K562 (cell line): ENCODE data around the gene KCNC3. TPM values are rescaled to one million over a fixed set of nuclear protein-coding genes. Genes with fewer than 3 reads are reported as not detected.

Experiments used
- ARID1B ChIP-seq: fragments of 450-650 bp; IDR thresholded peaks from 2 replicates; pipeline ENCODE4 v1.6.1; 2016; ENCODE audit warnings: antibody characterized with exemption, mild to moderate bottlenecking, inconsistent platforms
- CBFA2T3 ChIP-seq: fragments of 450-650 bp; IDR thresholded peaks from 2 replicates; pipeline ENCODE4 v1.6.1; 2017
- CBX5 ChIP-seq: IDR thresholded peaks from 2 replicates; pipeline ENCODE4 v1.6.1; 2014; ENCODE audit warnings: low read depth, borderline replicate concordance
- GABPB2 ChIP-seq: fragments of 250-450 bp; sonication (Bioruptor Pico); conservative IDR thresholded peaks from 2 replicates; pipeline ENCODE4 v1.5.1; 2021; ENCODE audit warnings: mild to moderate bottlenecking
- LCOR ChIP-seq: sonication (generic); formaldehyde crosslinking; IDR thresholded peaks from 2 replicates; pipeline ENCODE4 v1.8.0; 2022; ENCODE audit warnings: mild to moderate bottlenecking, missing genetic modification reagents
- NFE2L1 ChIP-seq: fragments of 450-650 bp; IDR thresholded peaks from 2 replicates; pipeline ENCODE4 v1.6.1; 2016; ENCODE audit warnings: missing genetic modification characterization, low read depth, mild to moderate bottlenecking, missing compliant biosample characterization, moderate library complexity, borderline replicate concordance
- NONO ChIP-seq, 2 experiments: fragments of 200-400 bp in 1 of 2; fragments of 450-650 bp in 1 of 2; formaldehyde crosslinking in 1 of 2; IDR thresholded peaks; 2 replicates each; pipeline ENCODE4 v1.6.1; 2017; ENCODE audit warnings: low read depth in 2 of 2, mild to moderate bottlenecking in 2 of 2, moderate library complexity in 2 of 2, low read length in 1 of 2
- NRF1 ChIP-seq, 2 experiments: fragments of 450-650 bp; IDR thresholded peaks in 1 of 2; conservative IDR thresholded peaks in 1 of 2; 2 replicates each; pipeline ENCODE4 v1.6.1; 2014; ENCODE audit warnings: mild to moderate bottlenecking in 2 of 2
- RBBP5 ChIP-seq: fragments of 200-600 bp; sonication (generic); IDR thresholded peaks from 2 replicates; pipeline ENCODE4 v1.6.1; 2012; ENCODE audit warnings: borderline replicate concordance, mild to moderate bottlenecking, low read length, control low read depth, inconsistent platforms; ENCODE audit not compliant: insufficient read depth, poor library complexity, severe bottlenecking
- RBFOX2 ChIP-seq: fragments of 200-400 bp; formaldehyde crosslinking; IDR thresholded peaks from 2 replicates; pipeline ENCODE4 v1.6.1; 2017; ENCODE audit warnings: low read depth, mild to moderate bottlenecking, low read length, moderate library complexity
- SMARCC2 ChIP-seq: fragments of 450-650 bp; IDR thresholded peaks from 2 replicates; pipeline ENCODE4 v1.6.1; 2017; ENCODE audit warnings: antibody characterized with exemption, moderate library complexity, mild to moderate bottlenecking, low read depth
- SREBF2 ChIP-seq: sonication (generic); formaldehyde crosslinking; IDR thresholded peaks from 2 replicates; pipeline ENCODE4 v1.4.0; 2020; ENCODE audit warnings: mild to moderate bottlenecking, missing genetic modification reagents
- SRSF3 ChIP-seq: fragments of 200-400 bp; formaldehyde crosslinking; IDR thresholded peaks from 2 replicates; pipeline ENCODE4 v1.6.1; 2016; ENCODE audit warnings: mild to moderate bottlenecking, low read length, moderate library complexity; ENCODE audit not compliant: insufficient read depth
- STAG1 ChIP-seq: sonication (generic); formaldehyde crosslinking; IDR thresholded peaks from 2 replicates; pipeline ENCODE4 v1.5.0; 2020; ENCODE audit warnings: missing genetic modification reagents, borderline replicate concordance
- ZEB2 ChIP-seq: fragments of 450-650 bp; IDR thresholded peaks from 2 replicates; pipeline ENCODE4 v1.6.1; 2016
- ZNF778 ChIP-seq: fragments of 450-650 bp; formaldehyde crosslinking; IDR thresholded peaks from 2 replicates; pipeline ENCODE4 v1.4.0; 2020; ENCODE audit warnings: mild to moderate bottlenecking, moderate library complexity
- polyA plus RNA-seq, 8 experiments: library from polyadenylated mRNA; depleted of rRNA in 4 of 8; stranded (reverse) in 5 of 8; unstranded in 3 of 8; fragments of >200 nt; fragmentation: Nextera tagmentation in 2 of 8; fragmentation: Illumina TruSeq in 1 of 8; extraction: Ambion mirVana in 2 of 8; extraction: Trizol in 1 of 8; gene quantifications; 2 replicates each; pipeline versions ENCODE4 v1.2.1 to v1.2.3, GENCODE V29; 2011 to 2014; ENCODE audit warnings: inconsistent platforms in 1 of 8, missing spikeins in 1 of 8
- total RNA-seq, 7 experiments: library from RNA; depleted of rRNA in 6 of 7; stranded (reverse); fragments of >200 nt in 6 of 7; fragmentation: Illumina TruSeq in 2 of 7; extraction: Trizol in 2 of 7; gene quantifications; 2 replicates each; pipeline versions ENCODE4 v1.2.1 to v1.2.3, GENCODE V29; 2011 to 2021; ENCODE audit warnings: low replicate concordance in 1 of 7
- TF ChIP-seq, protein P1 (sequence below): fragments of 250-450 bp; sonication (Bioruptor Pico); IDR thresholded peaks from 2 replicates; pipeline ENCODE4 v1.8.0; 2021; ENCODE audit warnings: moderate library complexity, mild to moderate bottlenecking, inconsistent platforms
- TF ChIP-seq, protein P2 (sequence below): sonication (generic); formaldehyde crosslinking; IDR thresholded peaks from 2 replicates; pipeline ENCODE4 v1.8.1; 2023; ENCODE audit warnings: mild to moderate bottlenecking, missing genetic modification reagents
- TF ChIP-seq, protein P3 (sequence below): fragments of 450-650 bp; IDR thresholded peaks from 2 replicates; pipeline ENCODE4 v1.6.1; 2016; ENCODE audit warnings: mild to moderate bottlenecking
- TF ChIP-seq, protein P4 (sequence below): fragments of 200-800 bp; sonication (Bioruptor generic); IDR thresholded peaks from 2 replicates; pipeline ENCODE4 v1.6.1; 2017; ENCODE audit warnings: missing genetic modification characterization, missing compliant biosample characterization

Gene KCNC3
- total and polyA plus RNA-seq, 9 of the 15 experiments (the other 6 are each of a cell fraction or from before 2014, with no cell fraction given) = 0.03 to 26.2 (median 2.0) TPM

DNA sequence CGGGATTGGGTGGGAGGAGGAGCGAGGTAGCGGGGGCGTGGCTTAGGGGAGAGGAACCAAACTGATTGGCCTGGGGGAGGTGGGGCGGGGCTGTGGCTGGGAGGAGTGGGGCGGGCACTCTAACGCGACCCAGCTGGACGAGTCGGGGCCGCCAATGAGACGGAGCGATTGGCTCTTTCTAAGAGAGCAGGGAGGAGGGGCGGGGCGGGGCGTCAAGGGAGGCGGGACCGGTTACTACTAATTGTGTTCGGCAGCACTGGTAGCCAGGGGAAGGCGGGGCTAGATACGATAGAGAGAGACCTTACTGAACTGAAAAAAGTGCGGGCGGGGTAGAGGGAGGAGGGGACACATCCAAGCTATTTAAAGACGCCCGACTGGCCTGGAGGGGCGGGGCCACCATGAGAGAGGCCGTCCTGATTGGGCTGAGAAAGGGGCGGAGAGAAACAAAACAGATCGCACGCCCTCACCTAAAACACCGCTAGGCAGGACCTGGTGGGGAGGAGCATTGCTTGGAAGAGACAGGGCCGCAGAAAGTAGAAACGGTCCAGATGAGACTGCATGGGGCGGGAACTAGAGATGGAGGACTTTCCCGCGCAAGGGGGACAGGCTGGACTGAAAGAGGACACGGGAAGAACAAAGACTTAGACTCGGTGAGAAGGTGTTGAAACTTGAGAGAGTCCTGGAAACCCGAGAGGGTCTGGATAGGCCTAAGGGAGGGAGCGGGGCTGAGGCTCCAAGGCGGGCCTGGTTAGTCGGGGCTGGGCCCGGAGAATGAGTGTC, at the start of gene KCNC3 (continued):
- TF ChIP-seq, protein P1, sequence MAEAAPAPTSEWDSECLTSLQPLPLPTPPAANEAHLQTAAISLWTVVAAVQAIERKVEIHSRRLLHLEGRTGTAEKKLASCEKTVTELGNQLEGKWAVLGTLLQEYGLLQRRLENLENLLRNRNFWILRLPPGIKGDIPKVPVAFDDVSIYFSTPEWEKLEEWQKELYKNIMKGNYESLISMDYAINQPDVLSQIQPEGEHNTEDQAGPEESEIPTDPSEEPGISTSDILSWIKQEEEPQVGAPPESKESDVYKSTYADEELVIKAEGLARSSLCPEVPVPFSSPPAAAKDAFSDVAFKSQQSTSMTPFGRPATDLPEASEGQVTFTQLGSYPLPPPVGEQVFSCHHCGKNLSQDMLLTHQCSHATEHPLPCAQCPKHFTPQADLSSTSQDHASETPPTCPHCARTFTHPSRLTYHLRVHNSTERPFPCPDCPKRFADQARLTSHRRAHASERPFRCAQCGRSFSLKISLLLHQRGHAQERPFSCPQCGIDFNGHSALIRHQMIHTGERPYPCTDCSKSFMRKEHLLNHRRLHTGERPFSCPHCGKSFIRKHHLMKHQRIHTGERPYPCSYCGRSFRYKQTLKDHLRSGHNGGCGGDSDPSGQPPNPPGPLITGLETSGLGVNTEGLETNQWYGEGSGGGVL (CRISPR knock-in tag) = no peak
- TF ChIP-seq, protein P2, sequence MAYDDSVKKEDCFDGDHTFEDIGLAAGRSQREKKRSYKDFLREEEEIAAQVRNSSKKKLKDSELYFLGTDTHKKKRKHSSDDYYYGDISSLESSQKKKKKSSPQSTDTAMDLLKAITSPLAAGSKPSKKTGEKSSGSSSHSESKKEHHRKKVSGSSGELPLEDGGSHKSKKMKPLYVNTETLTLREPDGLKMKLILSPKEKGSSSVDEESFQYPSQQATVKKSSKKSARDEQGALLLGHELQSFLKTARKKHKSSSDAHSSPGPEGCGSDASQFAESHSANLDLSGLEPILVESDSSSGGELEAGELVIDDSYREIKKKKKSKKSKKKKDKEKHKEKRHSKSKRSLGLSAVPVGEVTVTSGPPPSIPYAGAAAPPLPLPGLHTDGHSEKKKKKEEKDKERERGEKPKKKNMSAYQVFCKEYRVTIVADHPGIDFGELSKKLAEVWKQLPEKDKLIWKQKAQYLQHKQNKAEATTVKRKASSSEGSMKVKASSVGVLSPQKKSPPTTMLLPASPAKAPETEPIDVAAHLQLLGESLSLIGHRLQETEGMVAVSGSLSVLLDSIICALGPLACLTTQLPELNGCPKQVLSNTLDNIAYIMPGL = no peak
- TF ChIP-seq RBFOX2 (peak; percentile 64), NFE2L1 (tag) (no peak), STAG1 (CRISPR knock-in tag) (no peak), NRF1 (conservative IDR thresholded peaks at IDR 0.05 in 1 of 2, IDR thresholded peaks at IDR 0.05 in 1 of 2) (peak; percentile 68 to 72), SREBF2 (CRISPR knock-in tag) (no peak), ZNF778 (no peak), RBBP5 (no peak), LCOR (no peak), ZEB2 (peak; percentile 53; the same call in 1 of the 2 replicates), CBX5 (no peak), ARID1B (peak; percentile 40; the same call in 1 of the 2 replicates), SMARCC2 (no peak), CBFA2T3 (no peak), GABPB2 (CRISPR knock-in tag) (0 out of 2 replicates have a peak, but pooled peaks have one; percentile 50), NONO (IDR thresholded peaks at IDR 0.05; ENCODE audit: low read depth in 2 of 2, low read length in 1 of 2) (no peak), SRSF3 (no peak)
- TF ChIP-seq, protein P3, sequence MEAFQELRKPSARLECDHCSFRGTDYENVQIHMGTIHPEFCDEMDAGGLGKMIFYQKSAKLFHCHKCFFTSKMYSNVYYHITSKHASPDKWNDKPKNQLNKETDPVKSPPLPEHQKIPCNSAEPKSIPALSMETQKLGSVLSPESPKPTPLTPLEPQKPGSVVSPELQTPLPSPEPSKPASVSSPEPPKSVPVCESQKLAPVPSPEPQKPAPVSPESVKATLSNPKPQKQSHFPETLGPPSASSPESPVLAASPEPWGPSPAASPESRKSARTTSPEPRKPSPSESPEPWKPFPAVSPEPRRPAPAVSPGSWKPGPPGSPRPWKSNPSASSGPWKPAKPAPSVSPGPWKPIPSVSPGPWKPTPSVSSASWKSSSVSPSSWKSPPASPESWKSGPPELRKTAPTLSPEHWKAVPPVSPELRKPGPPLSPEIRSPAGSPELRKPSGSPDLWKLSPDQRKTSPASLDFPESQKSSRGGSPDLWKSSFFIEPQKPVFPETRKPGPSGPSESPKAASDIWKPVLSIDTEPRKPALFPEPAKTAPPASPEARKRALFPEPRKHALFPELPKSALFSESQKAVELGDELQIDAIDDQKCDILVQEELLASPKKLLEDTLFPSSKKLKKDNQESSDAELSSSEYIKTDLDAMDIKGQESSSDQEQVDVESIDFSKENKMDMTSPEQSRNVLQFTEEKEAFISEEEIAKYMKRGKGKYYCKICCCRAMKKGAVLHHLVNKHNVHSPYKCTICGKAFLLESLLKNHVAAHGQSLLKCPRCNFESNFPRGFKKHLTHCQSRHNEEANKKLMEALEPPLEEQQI = no peak
- TF ChIP-seq, protein P4, sequence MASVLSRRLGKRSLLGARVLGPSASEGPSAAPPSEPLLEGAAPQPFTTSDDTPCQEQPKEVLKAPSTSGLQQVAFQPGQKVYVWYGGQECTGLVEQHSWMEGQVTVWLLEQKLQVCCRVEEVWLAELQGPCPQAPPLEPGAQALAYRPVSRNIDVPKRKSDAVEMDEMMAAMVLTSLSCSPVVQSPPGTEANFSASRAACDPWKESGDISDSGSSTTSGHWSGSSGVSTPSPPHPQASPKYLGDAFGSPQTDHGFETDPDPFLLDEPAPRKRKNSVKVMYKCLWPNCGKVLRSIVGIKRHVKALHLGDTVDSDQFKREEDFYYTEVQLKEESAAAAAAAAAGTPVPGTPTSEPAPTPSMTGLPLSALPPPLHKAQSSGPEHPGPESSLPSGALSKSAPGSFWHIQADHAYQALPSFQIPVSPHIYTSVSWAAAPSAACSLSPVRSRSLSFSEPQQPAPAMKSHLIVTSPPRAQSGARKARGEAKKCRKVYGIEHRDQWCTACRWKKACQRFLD = no peak
